Measurements from ENCODE around the gene KLHL9.
"Not testable (repeated sequence)": the region's sequence is repeated elsewhere in the genome, so short reads cannot be mapped to it uniquely, and the experiment has no call there.

KLHL9 gene

GRCh38 chr9:21334701-21335632 lies at the start of gene KLHL9:
Gene KLHL9, minus strand, starts transcription at chr9:21335404. Its CDS starts 545 bp downstream, at chr9:21334859.
- no peak for FAIRE-seq

GRCh38 chr9:21383627-21384026 lies 48.4 kb upstream of the KLHL9 start:
- no peak for FAIRE-seq

GRCh38 chr9:21381448-21382339 lies 46.5 kb upstream of the KLHL9 start:
- FAIRE-seq: no peak

GRCh38 chr9:21371467-21371866 lies 36.3 kb upstream of the KLHL9 start:
- FAIRE-seq: not testable (repeated sequence)

GRCh38 chr9:21367957-21368356 lies 32.8 kb upstream of the KLHL9 start, which contains the start of gene IFNA13:
Gene IFNA13, minus strand, starts transcription at chr9:21368057. Its CDS starts 47 bp downstream, at chr9:21368010.
- FAIRE-seq: no peak

GRCh38 chr9:21367169-21367568 lies 32.0 kb upstream of the KLHL9 start:
- not testable (repeated sequence) for FAIRE-seq

DNA sequence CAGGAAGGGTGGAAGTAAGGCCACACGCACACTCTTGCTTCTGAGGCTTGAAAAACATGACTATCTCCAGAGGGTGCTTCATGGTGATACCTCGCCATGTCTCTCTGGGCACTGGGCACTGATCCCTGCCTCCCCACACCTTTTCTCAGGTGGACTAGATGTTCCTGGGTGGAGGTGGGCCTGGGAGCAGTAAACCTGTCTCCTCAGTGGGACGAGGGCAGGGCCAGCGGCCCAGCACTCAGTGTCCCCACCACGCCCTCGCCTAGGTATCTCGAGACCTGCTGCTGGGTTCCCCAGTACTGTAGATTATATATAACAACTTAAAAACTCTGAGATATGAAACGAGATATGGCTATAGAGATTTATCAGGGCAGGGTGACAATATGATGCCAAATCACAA lies 27.1 kb upstream of the KLHL9 start:
- FAIRE-seq: no peak

DNA sequence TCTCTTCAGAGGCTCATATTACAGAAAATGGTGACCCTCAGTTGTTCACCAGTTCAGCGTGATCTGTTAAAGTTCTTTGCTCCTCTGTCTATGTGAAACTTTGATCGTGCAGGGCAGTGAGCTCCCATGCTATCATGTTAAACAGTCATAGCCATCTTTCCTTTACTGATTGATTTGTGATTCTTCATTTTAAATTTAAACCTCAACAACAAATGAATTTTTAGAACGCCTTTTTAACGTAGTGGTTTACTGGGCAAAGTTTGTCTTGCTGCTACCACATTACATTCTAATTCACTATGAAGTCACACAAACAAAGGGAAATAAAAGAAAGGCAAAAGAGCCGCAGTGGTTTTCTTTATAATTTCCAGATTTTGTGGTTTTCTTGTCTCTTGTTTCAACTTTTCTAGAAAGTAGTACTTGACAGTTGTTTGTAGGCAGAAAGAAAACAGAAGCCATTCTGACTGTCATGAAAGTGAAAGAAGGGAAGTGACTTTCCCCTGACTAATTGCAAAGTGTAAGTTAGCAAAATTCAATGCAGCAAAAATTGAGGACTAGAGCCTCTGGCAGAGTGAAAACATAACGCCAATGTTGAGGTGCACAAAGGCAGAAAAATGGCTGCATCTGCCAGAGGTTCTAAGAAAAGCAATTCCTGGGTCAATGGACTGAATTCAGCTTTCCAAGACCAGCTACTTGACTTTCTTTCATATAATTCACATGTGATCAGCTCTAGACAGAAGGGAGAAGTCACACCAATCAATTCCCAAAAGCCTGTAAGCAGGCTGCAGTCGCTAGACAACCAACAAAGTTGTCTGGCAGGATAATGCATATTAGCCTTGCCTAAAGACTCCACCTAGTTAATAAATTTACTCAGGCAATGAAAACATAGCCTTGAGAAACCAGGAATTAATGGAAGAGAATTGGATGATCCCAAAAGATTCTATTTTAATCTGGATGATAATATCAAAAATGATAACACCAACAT lies 22.6 kb upstream of the KLHL9 start:
- FAIRE-seq: no peak

- no peak for FAIRE-seq
Observed at GRCh38 chr9:21350787-21351186, 15.6 kb upstream of the KLHL9 start, which contains the start of gene IFNA6. Gene IFNA6, minus strand, starts transcription at chr9:21350887. Its CDS starts 0 bp downstream, at chr9:21350887.

DNA sequence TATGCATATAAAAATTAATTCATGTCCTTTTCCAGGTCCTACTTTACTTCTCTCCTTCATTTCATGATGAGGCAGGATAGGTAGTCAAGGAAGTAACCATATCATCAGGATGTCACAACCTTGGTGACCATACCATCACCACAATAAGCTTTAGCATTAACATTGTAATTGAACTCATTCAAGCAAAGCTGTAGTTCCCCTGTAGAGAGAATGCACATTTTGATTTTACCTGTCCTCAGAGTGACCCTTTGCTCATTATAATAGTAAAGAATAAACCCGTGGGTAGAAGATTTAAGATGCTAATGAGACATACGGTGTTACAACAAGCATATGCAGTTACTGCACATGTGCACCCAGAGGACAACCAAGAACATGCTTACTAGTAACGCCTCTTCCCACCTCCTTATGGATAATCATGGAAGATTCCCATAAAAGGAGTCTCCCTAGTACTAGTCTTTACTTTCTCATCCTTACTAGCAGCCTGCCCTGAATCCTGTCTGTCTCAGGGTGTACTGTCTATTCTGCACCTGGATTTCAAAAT lies 13.3 kb upstream of the KLHL9 start:
- no peak for FAIRE-seq

DNA sequence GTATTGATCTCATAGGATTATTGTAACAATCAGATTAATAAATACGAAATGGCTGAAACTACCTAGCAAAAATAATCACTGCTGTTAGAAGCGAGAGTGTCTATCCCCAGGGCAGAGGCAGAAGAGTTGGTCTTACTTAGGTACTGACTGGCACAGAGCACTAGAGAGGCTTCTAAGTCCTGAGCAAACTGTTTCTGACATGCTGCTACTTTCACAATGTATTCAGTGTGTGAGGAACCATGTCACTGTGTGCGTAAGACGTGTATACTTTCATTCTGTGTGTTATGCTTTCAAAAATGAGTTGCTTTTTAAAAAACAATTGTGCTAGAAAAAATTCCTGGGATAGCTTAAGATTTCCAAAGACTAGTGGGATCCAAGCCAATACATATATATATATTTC lies 5.5 kb upstream of the KLHL9 start:
- FAIRE-seq: no peak

- no peak for FAIRE-seq
Observed at GRCh38 chr9:21336457-21336856, 1.3 kb upstream of the KLHL9 start.

DNA sequence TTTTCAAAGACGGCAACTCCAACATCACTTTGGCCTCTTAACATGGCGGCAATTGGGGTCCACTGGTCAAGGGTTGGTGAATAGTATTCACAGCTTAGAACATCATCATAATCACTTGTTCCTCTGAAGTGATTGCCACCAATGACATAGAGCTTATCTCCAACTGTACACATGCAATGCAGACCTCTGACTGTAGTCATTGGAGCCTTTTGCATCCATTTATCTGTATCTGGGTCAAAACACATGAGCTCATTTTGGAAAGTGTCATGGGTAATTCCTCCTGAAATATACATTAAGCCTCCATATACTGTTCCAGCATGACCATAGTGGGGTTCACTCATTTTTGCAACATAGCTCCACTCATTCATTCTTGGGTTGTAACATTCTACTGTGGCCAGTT lies 2.0 kb downstream of the KLHL9 start:
- no peak for FAIRE-seq

GRCh38 chr9:21331676-21332402 lies 3.4 kb downstream of the KLHL9 start:
- no peak for FAIRE-seq

- peak; percentile 83 for FAIRE-seq
Observed at GRCh38 chr9:21326526-21327139, 8.6 kb downstream of the KLHL9 start.

DNA sequence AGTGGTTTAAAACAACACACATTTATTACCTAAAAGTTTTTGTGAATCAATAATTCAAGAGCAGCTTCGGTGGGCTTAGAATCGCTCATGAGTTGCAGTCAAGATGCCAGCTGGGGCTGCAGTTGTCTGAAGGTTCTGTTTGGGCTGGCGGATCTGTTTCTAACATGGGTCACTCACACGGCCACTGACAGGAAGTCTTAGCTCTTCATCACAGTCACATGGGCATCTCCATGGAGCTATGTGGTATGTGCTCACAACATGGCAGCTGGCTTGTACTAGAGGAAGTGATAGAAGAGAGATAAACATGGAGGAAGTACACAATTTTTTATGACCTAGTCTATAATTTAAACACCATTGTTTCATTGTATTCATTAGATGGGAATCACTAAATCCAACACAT lies 11.2 kb downstream of the KLHL9 start:
- no peak for FAIRE-seq

GRCh38 chr9:21322911-21323461 lies 12.2 kb downstream of the KLHL9 start:
- no peak for FAIRE-seq

- FAIRE-seq: no peak
Observed at GRCh38 chr9:21320465-21320864, 14.7 kb downstream of the KLHL9 start.

DNA sequence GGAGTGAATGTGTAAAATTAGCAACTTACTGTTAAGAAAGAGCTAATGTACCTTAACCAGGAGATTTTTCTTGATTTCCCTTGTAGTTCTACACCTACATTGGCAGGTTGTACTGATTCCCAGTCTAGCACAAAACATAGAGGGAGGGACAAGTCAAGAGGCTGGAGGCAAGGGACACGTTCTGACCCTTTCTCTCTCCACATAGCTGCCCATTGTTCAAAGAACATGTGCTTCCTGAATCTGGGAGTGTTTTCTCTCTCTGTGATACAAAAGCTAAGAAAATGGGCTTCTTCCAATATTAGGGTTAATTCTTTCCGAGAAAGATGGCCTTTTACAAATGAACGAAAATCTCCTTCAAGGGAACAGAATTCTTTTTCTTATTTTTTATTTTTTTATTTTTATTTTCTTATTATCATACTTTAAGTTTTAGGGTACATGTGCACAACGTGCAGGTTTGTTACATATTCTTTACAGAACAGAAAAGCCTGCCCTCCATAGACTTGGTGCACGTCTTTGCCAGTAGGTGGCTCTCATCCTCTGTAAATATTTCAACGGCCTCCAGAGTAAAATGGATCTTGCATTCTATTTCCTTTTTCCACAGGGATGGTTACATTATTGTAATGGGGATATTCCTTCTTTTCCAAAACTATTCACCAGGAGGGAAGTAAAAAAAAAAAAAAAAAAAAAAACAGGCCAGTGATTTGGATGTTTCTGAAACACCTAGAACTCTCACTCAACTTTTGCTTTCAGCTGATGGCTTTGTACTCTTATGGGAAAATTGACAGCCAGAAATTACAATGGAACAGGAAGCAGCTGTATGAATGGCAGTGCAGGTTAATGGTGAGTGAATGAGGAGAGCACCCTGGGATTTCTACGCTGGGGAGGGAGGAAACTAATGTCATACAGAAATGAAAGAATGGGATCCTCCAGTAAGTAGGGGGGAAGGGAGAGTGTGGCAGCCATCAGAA lies 17.0 kb downstream of the KLHL9 start:
- FAIRE-seq: peak; percentile 78

All from colon (tissue), 2 donors.